Neural cell (in vitro differentiated cells): ENCODE results near the gene MCM5. TPM values are rescaled to one million over a fixed set of nuclear protein-coding genes. Genes with fewer than 3 reads are reported as not detected.

Experiments
- H2AFZ ChIP-seq: fragments of 200-600, 300-800 bp; sonication (generic), shearing (Covaris generic); 2 replicates; pipeline ENCODE4 v1.6.0; 2014; ENCODE audit warnings: low read depth, mild to moderate bottlenecking, antibody characterized with exemption, low read length, moderate library complexity
- H3F3A ChIP-seq: fragments of 200-600 bp; shearing (Covaris generic); 2 replicates; pipeline ENCODE4 v1.6.1; 2016; ENCODE audit warnings: mild to moderate bottlenecking, moderate library complexity, mixed read lengths, antibody characterized with exemption, low read length; ENCODE audit not compliant: insufficient read depth, poor library complexity, severe bottlenecking
- H3K27ac ChIP-seq: fragments of 200-600, 300-800 bp; sonication (generic), shearing (Covaris generic); 2 replicates; pipeline ENCODE4 v1.5.1; 2014; ENCODE audit warnings: mild to moderate bottlenecking, low read length, moderate library complexity
- H3K27me3 ChIP-seq: fragments of 300-800, 200-600 bp; sonication (generic), shearing (Covaris generic); 2 replicates; pipeline ENCODE4 v1.6.0; 2014; ENCODE audit warnings: mild to moderate bottlenecking, low read depth, low read length, moderate library complexity; ENCODE audit not compliant: insufficient read depth
- H3K36me3 ChIP-seq: fragments of 300-800, 200-600 bp; sonication (generic), shearing (Covaris generic); 2 replicates; pipeline ENCODE4 v1.5.1; 2014; ENCODE audit warnings: mild to moderate bottlenecking, antibody characterized with exemption, low read length, moderate library complexity; ENCODE audit not compliant: insufficient read depth
- H3K4me2 ChIP-seq: fragments of 300-800, 200-600 bp; sonication (generic), shearing (Covaris generic); 2 replicates; pipeline ENCODE4 v1.6.0; 2014; ENCODE audit warnings: mild to moderate bottlenecking, low read length
- H3K4me3 ChIP-seq: fragments of 300-800, 200-600 bp; sonication (generic), shearing (Covaris generic); 2 replicates; pipeline ENCODE4 v1.5.1; 2014; ENCODE audit warnings: mild to moderate bottlenecking, low read length, moderate library complexity
- H3K79me2 ChIP-seq: fragments of 200-600 bp; shearing (Covaris generic); replicated peaks from 2 replicates; pipeline ENCODE4 v1.6.0; 2014; ENCODE audit warnings: mild to moderate bottlenecking, low read length, moderate library complexity; ENCODE audit not compliant: insufficient read depth
- H3K9ac ChIP-seq: fragments of 300-800, 200-600 bp; sonication (generic), shearing (Covaris generic); 2 replicates; pipeline ENCODE4 v1.6.1; 2016; ENCODE audit warnings: mild to moderate bottlenecking, low read length, mixed read lengths
- H3K9me2 ChIP-seq: fragments of 200-600 bp; shearing (Covaris generic); 2 replicates; pipeline ENCODE4 v1.6.1; 2016; ENCODE audit warnings: mild to moderate bottlenecking, low read length, mixed read lengths; ENCODE audit not compliant: insufficient read depth
- H3K9me3 ChIP-seq: fragments of 200-600, 300-800 bp; sonication (generic), shearing (Covaris generic); 2 replicates; pipeline ENCODE4 v1.6.1; 2016; ENCODE audit warnings: mild to moderate bottlenecking, mixed run types, low read length, moderate library complexity, mixed read lengths
- H4K20me1 ChIP-seq: fragments of 200-600 bp; shearing (Covaris generic); 2 replicates; pipeline ENCODE4 v1.6.1; 2016; ENCODE audit warnings: mild to moderate bottlenecking, mixed run types; ENCODE audit not compliant: insufficient read depth
- CTCF ChIP-seq: fragments of 450-650 bp; IDR thresholded peaks from 2 replicates; pipeline ENCODE4 v1.5.1; 2014; ENCODE audit warnings: antibody characterized with exemption, mild to moderate bottlenecking, moderate library complexity; ENCODE audit not compliant: poor library complexity, severe bottlenecking
- EP300 ChIP-seq: fragments of 450-650 bp; conservative IDR thresholded peaks from 2 replicates; pipeline ENCODE4 v1.6.1; 2014; ENCODE audit warnings: antibody characterized with exemption, mild to moderate bottlenecking, moderate library complexity; ENCODE audit not compliant: poor library complexity, severe bottlenecking
- EZH2 ChIP-seq: fragments of 200-600, 300-800 bp; shearing (Covaris generic), sonication (generic); IDR thresholded peaks from 2 replicates; pipeline ENCODE4 v1.6.1; 2014; ENCODE audit warnings: antibody characterized with exemption, low read length, borderline replicate concordance, mild to moderate bottlenecking; ENCODE audit not compliant: insufficient read depth, poor library complexity, severe bottlenecking
- MXI1 ChIP-seq: fragments of 450-650 bp; conservative IDR thresholded peaks from 2 replicates; pipeline ENCODE4 v1.6.1; 2014; ENCODE audit warnings: antibody characterized with exemption, mild to moderate bottlenecking; ENCODE audit not compliant: poor library complexity, severe bottlenecking
- POLR2AphosphoS5 ChIP-seq: IDR thresholded peaks from 2 replicates; pipeline ENCODE4 v1.6.1; 2012
- RAD21 ChIP-seq: fragments of 450-650 bp; conservative IDR thresholded peaks from 2 replicates; pipeline ENCODE4 v1.6.1; 2014; ENCODE audit warnings: antibody characterized with exemption, mild to moderate bottlenecking, moderate library complexity
- REST ChIP-seq: IDR thresholded peaks from 2 replicates; pipeline ENCODE4 v1.6.1; 2012; ENCODE audit warnings: borderline replicate concordance
- SMC3 ChIP-seq: fragments of 450-650 bp; conservative IDR thresholded peaks from 2 replicates; pipeline ENCODE4 v1.6.1; 2014; ENCODE audit warnings: antibody characterized with exemption, mild to moderate bottlenecking, moderate library complexity; ENCODE audit not compliant: poor library complexity
- TAF1 ChIP-seq: IDR thresholded peaks from 2 replicates; pipeline ENCODE4 v1.6.1; 2012; ENCODE audit warnings: low read depth
- polyA plus RNA-seq: library from polyadenylated mRNA; depleted of rRNA; stranded (reverse); fragments of >200 nt; gene quantifications from 2 replicates; pipeline ENCODE4 v1.2.3, GENCODE V29; 2014

Gene MCM5
- polyA plus RNA-seq, 1 donor from 2014 or later, result 6.9 TPM

- Histone ChIP-seq H3K9me3 (no peaks in the 10 kb centered on the region), H3K9me2 (no peaks in the 10 kb centered on the region)
- TF ChIP-seq MXI1 (no peak), CTCF (no peak), REST (no peak), TAF1 (no peak), POLR2AphosphoS5 (no peak), SMC3 (no peak), EP300 (no peak), RAD21 (no peak), EZH2 (no peak)
Observed at GRCh38 chr22:35390933-35391332, 9.0 kb upstream of the MCM5 start.

GRCh38 chr22:35392357-35392756, 7.6 kb upstream of the MCM5 start:
- TF ChIP-seq REST (no peak), RAD21 (no peak), MXI1 (no peak), TAF1 (no peak), SMC3 (no peak), EP300 (no peak), POLR2AphosphoS5 (no peak), EZH2 (no peak), CTCF (no peak)
- no peak overlapping the region for H3K9ac ChIP-seq
- H3K27me3 ChIP-seq, result no peaks in the 10 kb centered on the region
- no peak overlapping the region for H3K27ac ChIP-seq
- H3K4me2 ChIP-seq, result no peak overlapping the region
- H3K79me2 ChIP-seq, result no peaks in the 10 kb centered on the region
- no peaks in the 10 kb centered on the region for H3K9me3 ChIP-seq
- no peak overlapping the region for H3K4me3 ChIP-seq
- no peaks in the 10 kb centered on the region for H3K9me2 ChIP-seq
- H4K20me1 ChIP-seq, result no peaks in the 10 kb centered on the region
- H3K36me3 ChIP-seq, result no peaks in the 10 kb centered on the region
- H2AFZ ChIP-seq, result no peak overlapping the region
- no peaks in the 10 kb centered on the region for H3F3A ChIP-seq

More at GRCh38 chr22:35390933-35391332, 9.0 kb upstream of the MCM5 start:
- no peaks in the 10 kb centered on the region for H3K27me3 ChIP-seq
- H3F3A ChIP-seq, result no peaks in the 10 kb centered on the region
- no peak overlapping the region for H3K9ac ChIP-seq
- no peak overlapping the region for H3K4me2 ChIP-seq
- no peaks in the 10 kb centered on the region for H3K79me2 ChIP-seq
- no peak overlapping the region for H3K27ac ChIP-seq
- no peaks in the 10 kb centered on the region for H3K36me3 ChIP-seq
- H3K4me3 ChIP-seq, result no peak overlapping the region
- no peak overlapping the region for H2AFZ ChIP-seq
- H4K20me1 ChIP-seq, result no peaks in the 10 kb centered on the region
